SK-N-SH (cell line): ENCODE measurements around the gene HS6ST3. TPM values are rescaled to one million over a fixed set of nuclear protein-coding genes. Genes with fewer than 3 reads are reported as not detected.

ENCODE experiments used
- CTCF ChIA-PET: fragments of 300-600, 350-600 bp; formaldehyde crosslinking; extraction: SDS; loops from one replicate; lab custom pipeline; 2021; lab: Yijun Ruan, JAX
- POLR2A ChIA-PET: fragments of 350-600 bp; sonication (Branson Sonifier 250); formaldehyde crosslinking; extraction: SDS; loops from one replicate; lab custom pipeline; 2020; ENCODE audit warnings: antibody characterized with exemption, inconsistent platforms; lab: Yijun Ruan, JAX
- DNase-seq: peaks from one replicate; pipeline ENCODE4 v3.0.0; 2012
- H2AFZ ChIP-seq: fragments of 200-600 bp; sonication (generic); 2 replicates; pipeline ENCODE4 v1.8.1; 2016; ENCODE audit warnings: antibody characterized with exemption, mild to moderate bottlenecking, low read depth
- H3F3A ChIP-seq: fragments of 200-600 bp; sonication (generic); replicated peaks from 2 replicates; pipeline ENCODE3; 2016; ENCODE audit warnings: antibody characterized with exemption, mild to moderate bottlenecking; ENCODE audit not compliant: insufficient read depth
- H3K27ac ChIP-seq, 2 experiments: fragments of 200-500 bp in 1 of 2; fragments of 200-600 bp in 1 of 2; sonication (Bioruptor generic) in 1 of 2; sonication (generic), shearing (Covaris generic) in 1 of 2; 2 replicates each; pipeline versions ENCODE4 v1.5.1 to v1.6.1; 2014 to 2016; ENCODE audit warnings: low read depth in 2 of 2, inconsistent platforms in 1 of 2, low read length in 1 of 2, mild to moderate bottlenecking in 1 of 2, mixed read lengths in 1 of 2
- H3K27me3 ChIP-seq: fragments of 200-600 bp; sonication (generic), shearing (Covaris generic); 2 replicates; pipeline ENCODE4 v1.6.1; 2016; ENCODE audit warnings: mixed run types; ENCODE audit not compliant: insufficient read depth
- H3K36me3 ChIP-seq, 2 experiments: fragments of 200-500 bp in 1 of 2; fragments of 200-600 bp in 1 of 2; sonication (Bioruptor generic) in 1 of 2; sonication (generic) in 1 of 2; replicated peaks in 1 of 2; 2 replicates each; pipeline versions ENCODE3 to v1.5.1; 2014 to 2016; ENCODE audit warnings: low read length in 1 of 2, mild to moderate bottlenecking in 1 of 2; ENCODE audit not compliant: insufficient read depth in 2 of 2, control insufficient read depth in 1 of 2
- H3K4me1 ChIP-seq, 2 experiments: fragments of 200-500 bp in 1 of 2; fragments of 200-600 bp in 1 of 2; sonication (Bioruptor generic) in 1 of 2; sonication (generic), shearing (Covaris generic) in 1 of 2; 2 replicates each; pipeline versions ENCODE4 v1.5.1 to v1.6.1; 2014 to 2016; ENCODE audit warnings: low read depth in 1 of 2, low read length in 1 of 2, mixed run types in 1 of 2; ENCODE audit not compliant: insufficient read depth in 2 of 2, control insufficient read depth in 1 of 2
- H3K4me2 ChIP-seq: fragments of 200-600 bp; sonication (generic), shearing (Covaris generic); 2 replicates; pipeline ENCODE4 v1.6.1; 2017; ENCODE audit warnings: mixed run types
- H3K4me3 ChIP-seq, 2 experiments: fragments of 200-500 bp in 1 of 2; fragments of 200-600 bp in 1 of 2; sonication (Bioruptor generic) in 1 of 2; sonication (generic), shearing (Covaris generic) in 1 of 2; 2 replicates each; pipeline versions ENCODE4 v1.5.1 to v1.8.1; 2014 to 2016; ENCODE audit warnings: low read depth in 2 of 2, inconsistent platforms in 1 of 2, low read length in 1 of 2, mild to moderate bottlenecking in 1 of 2, mixed read lengths in 1 of 2, moderate library complexity in 1 of 2
- H3K79me2 ChIP-seq: fragments of 200-600 bp; sonication (generic); 2 replicates; pipeline ENCODE4 v1.8.1; 2017; ENCODE audit warnings: mild to moderate bottlenecking; ENCODE audit not compliant: insufficient read depth
- H3K9ac ChIP-seq: fragments of 200-600 bp; sonication (generic); 2 replicates; pipeline ENCODE4 v1.6.1; 2017; ENCODE audit warnings: mixed run types
- H3K9me2 ChIP-seq: fragments of 200-600 bp; sonication (generic); 2 replicates; pipeline ENCODE4 v1.6.1; 2017; ENCODE audit warnings: mixed run types
- H3K9me3 ChIP-seq: fragments of 200-600 bp; sonication (generic); 2 replicates; pipeline ENCODE4 v1.6.1; 2017; ENCODE audit warnings: mixed run types, mild to moderate bottlenecking, moderate library complexity
- H4K20me1 ChIP-seq: fragments of 200-600 bp; sonication (generic); 2 replicates; pipeline ENCODE4 v1.6.1; 2017; ENCODE audit warnings: mild to moderate bottlenecking, mixed run types; ENCODE audit not compliant: insufficient read depth
- CHD2 ChIP-seq: fragments of 150-350 bp; IDR thresholded peaks from 2 replicates; pipeline ENCODE4 v1.6.1; 2018; ENCODE audit warnings: low read length; ENCODE audit not compliant: partially characterized antibody
- EZH2phosphoT487 ChIP-seq: fragments of 200-600 bp; sonication (generic); IDR thresholded peaks from 2 replicates; pipeline ENCODE4 v1.6.1; 2017; ENCODE audit warnings: low read depth, mixed run types, mild to moderate bottlenecking, antibody characterized with exemption, moderate library complexity, borderline replicate concordance
- FOSL2 ChIP-seq: IDR thresholded peaks from 2 replicates; pipeline ENCODE4 v1.4.0; 2012; ENCODE audit warnings: low read depth, mild to moderate bottlenecking, moderate library complexity, borderline replicate concordance
- FOXJ3 ChIP-seq: sonication (generic); formaldehyde crosslinking; IDR thresholded peaks from 2 replicates; pipeline ENCODE4 v1.5.1; 2020; ENCODE audit warnings: mild to moderate bottlenecking, missing genetic modification reagents
- FOXM1 ChIP-seq: IDR thresholded peaks from 2 replicates; pipeline ENCODE4 v1.4.0; 2012; ENCODE audit warnings: low read depth, mild to moderate bottlenecking
- GABPA ChIP-seq: IDR thresholded peaks from 2 replicates; pipeline ENCODE4 v1.4.0; 2012; ENCODE audit warnings: low read depth, mild to moderate bottlenecking
- GATA2 ChIP-seq: sonication (generic); formaldehyde crosslinking; IDR thresholded peaks from 2 replicates; pipeline ENCODE4 v1.5.0; 2020; ENCODE audit warnings: mild to moderate bottlenecking, missing genetic modification reagents
- JUND ChIP-seq: IDR thresholded peaks from 2 replicates; pipeline ENCODE4 v1.4.0; 2012
- MEF2A ChIP-seq: IDR thresholded peaks from 2 replicates; pipeline ENCODE4 v1.4.0; 2012; ENCODE audit warnings: low read depth, borderline replicate concordance
- NRF1 ChIP-seq: IDR thresholded peaks from 2 replicates; pipeline ENCODE4 v1.6.1; 2012; ENCODE audit warnings: low read depth, mild to moderate bottlenecking, low read length
- POLR2AphosphoS5 ChIP-seq: IDR thresholded peaks from 2 replicates; pipeline ENCODE4 v1.6.1; 2012; ENCODE audit warnings: low read depth, low read length
- RCOR1 ChIP-seq: fragments of 150-350 bp; IDR thresholded peaks from 2 replicates; pipeline ENCODE4 v1.6.1; 2017; ENCODE audit warnings: antibody characterized with exemption, low read length
- SIN3A ChIP-seq: IDR thresholded peaks from 2 replicates; pipeline ENCODE4 v1.6.1; 2012; ENCODE audit warnings: low read depth, mild to moderate bottlenecking, low read length, moderate library complexity, borderline replicate concordance
- TCF12 ChIP-seq: IDR thresholded peaks from 2 replicates; pipeline ENCODE4 v1.4.0; 2012
- YY1 ChIP-seq: IDR thresholded peaks from 2 replicates; pipeline ENCODE4 v1.4.0; 2012; ENCODE audit warnings: low read depth, mild to moderate bottlenecking
- WGBS: methylation state at CpG from one replicate; pipeline ENCODE4 v1.1.6; 2017; ENCODE audit warnings: low lambda C conversion rate; 5-methylcytosine and 5-hydroxymethylcytosine counted together
- polyA plus RNA-seq, 3 experiments: library from polyadenylated mRNA; depleted of rRNA; stranded (reverse); fragments of >200 nt; gene quantifications; 2 replicates each; pipeline ENCODE4 v1.2.3, GENCODE V29; 2012
- TF ChIP-seq, protein P1 (sequence below): fragments of 150-350 bp; IDR thresholded peaks from 2 replicates; pipeline ENCODE4 v1.6.1; 2016; ENCODE audit warnings: mild to moderate bottlenecking, low read depth, low read length
- TF ChIP-seq, protein P2 (sequence below): IDR thresholded peaks from 2 replicates; pipeline ENCODE4 v1.4.0; 2012; ENCODE audit warnings: low read depth, borderline replicate concordance
- TF ChIP-seq, protein P3 (sequence below): IDR thresholded peaks from 2 replicates; pipeline ENCODE4; 2012
- TF ChIP-seq, protein P4 (sequence below): IDR thresholded peaks from 2 replicates; pipeline ENCODE4 v1.4.0; 2012; ENCODE audit warnings: low read depth
- TF ChIP-seq, protein P5 (sequence below): IDR thresholded peaks from 2 replicates; pipeline ENCODE4 v1.4.0; 2012; ENCODE audit warnings: low read depth, borderline replicate concordance

The HS6ST3 gene
- polyA plus RNA-seq, 1 of the 3 experiments (the other 2 are of a cell fraction), result under 0.01 TPM

DNA sequence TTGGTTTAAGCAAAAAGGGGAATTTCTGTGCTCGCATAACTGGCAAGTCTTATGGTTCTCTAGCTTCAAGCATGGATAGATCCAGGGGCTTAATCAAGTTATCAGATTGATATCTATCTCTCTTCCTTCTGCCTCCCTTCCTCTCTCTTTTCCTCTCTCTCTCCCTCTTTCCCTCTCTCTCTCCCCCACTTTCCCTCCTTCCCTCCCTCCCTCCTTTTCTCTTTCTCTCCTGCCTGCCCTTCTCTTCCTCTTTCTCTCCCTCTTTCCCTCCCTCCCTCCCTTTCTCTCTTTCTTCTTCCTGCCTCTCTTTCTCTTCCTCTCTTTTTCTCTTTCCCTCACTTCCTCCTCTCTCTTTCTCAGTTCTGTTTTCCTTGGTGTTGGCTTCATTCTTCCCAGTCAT is 195.8 kb downstream of the HS6ST3 start:
- DNase-seq, result no peak
- Histone ChIP-seq H3K4me2 (no peak overlapping the region), H3K9ac (no peak overlapping the region), H4K20me1 (no peaks in the 10 kb centered on the region), H3K27ac (no peak overlapping the region), H3K9me2 (no peaks in the 10 kb centered on the region), H3K79me2 (no peaks in the 10 kb centered on the region), H3F3A (no peaks in the 10 kb centered on the region), H3K4me3 (no peak overlapping the region), H3K27me3 (no peaks in the 10 kb centered on the region), H3K36me3 (no peaks in the 10 kb centered on the region), H2AFZ (no peak overlapping the region), H3K4me1 (no peaks in the 10 kb centered on the region; a peak in 2 of 4 replicates), H3K9me3 (no peaks in the 10 kb centered on the region)
- TF ChIP-seq, protein P1, sequence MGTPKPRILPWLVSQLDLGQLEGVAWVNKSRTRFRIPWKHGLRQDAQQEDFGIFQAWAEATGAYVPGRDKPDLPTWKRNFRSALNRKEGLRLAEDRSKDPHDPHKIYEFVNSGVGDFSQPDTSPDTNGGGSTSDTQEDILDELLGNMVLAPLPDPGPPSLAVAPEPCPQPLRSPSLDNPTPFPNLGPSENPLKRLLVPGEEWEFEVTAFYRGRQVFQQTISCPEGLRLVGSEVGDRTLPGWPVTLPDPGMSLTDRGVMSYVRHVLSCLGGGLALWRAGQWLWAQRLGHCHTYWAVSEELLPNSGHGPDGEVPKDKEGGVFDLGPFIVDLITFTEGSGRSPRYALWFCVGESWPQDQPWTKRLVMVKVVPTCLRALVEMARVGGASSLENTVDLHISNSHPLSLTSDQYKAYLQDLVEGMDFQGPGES, result no peak
- TF ChIP-seq POLR2AphosphoS5 (no peak), RCOR1 (no peak), TCF12 (no peak), FOSL2 (no peak), FOXJ3 (CRISPR knock-in tag) (no peak), SIN3A (no peak), CHD2 (no peak), FOXM1 (no peak), GABPA (no peak), JUND (no peak), GATA2 (CRISPR knock-in tag) (no peak), EZH2phosphoT487 (no peak), YY1 (no peak), MEF2A (no peak), NRF1 (no peak)
- TF ChIP-seq, protein P2, sequence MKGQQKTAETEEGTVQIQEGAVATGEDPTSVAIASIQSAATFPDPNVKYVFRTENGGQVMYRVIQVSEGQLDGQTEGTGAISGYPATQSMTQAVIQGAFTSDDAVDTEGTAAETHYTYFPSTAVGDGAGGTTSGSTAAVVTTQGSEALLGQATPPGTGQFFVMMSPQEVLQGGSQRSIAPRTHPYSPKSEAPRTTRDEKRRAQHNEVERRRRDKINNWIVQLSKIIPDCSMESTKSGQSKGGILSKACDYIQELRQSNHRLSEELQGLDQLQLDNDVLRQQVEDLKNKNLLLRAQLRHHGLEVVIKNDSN, result no peak
- TF ChIP-seq, protein P3, sequence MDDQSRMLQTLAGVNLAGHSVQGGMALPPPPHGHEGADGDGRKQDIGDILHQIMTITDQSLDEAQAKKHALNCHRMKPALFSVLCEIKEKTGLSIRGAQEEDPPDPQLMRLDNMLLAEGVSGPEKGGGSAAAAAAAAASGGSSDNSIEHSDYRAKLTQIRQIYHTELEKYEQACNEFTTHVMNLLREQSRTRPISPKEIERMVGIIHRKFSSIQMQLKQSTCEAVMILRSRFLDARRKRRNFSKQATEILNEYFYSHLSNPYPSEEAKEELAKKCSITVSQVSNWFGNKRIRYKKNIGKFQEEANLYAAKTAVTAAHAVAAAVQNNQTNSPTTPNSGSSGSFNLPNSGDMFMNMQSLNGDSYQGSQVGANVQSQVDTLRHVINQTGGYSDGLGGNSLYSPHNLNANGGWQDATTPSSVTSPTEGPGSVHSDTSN, result no peak
- TF ChIP-seq, protein P4, sequence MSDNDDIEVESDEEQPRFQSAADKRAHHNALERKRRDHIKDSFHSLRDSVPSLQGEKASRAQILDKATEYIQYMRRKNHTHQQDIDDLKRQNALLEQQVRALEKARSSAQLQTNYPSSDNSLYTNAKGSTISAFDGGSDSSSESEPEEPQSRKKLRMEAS, result no peak
- TF ChIP-seq, protein P5, sequence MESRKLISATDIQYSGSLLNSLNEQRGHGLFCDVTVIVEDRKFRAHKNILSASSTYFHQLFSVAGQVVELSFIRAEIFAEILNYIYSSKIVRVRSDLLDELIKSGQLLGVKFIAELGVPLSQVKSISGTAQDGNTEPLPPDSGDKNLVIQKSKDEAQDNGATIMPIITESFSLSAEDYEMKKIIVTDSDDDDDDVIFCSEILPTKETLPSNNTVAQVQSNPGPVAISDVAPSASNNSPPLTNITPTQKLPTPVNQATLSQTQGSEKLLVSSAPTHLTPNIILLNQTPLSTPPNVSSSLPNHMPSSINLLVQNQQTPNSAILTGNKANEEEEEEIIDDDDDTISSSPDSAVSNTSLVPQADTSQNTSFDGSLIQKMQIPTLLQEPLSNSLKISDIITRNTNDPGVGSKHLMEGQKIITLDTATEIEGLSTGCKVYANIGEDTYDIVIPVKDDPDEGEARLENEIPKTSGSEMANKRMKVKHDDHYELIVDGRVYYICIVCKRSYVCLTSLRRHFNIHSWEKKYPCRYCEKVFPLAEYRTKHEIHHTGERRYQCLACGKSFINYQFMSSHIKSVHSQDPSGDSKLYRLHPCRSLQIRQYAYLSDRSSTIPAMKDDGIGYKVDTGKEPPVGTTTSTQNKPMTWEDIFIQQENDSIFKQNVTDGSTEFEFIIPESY, result no peak
- CTCF ChIA-PET, result interaction anchor here (1.0 kb wide), 1 partner anchor 24 kb away, joined by 3 read pairs; no protein-coding TSS in a partner anchor
- WGBS, result 53% methylated on average over 1 of the region's 1 CpG
- POLR2A ChIA-PET, result no interaction called here
